ENCODE measurements around the gene SMAP1.

SMAP1 gene

GRCh38 chr6:70903665-70904452 lies 236.2 kb downstream of the SMAP1 start:
- no peak for DNase-seq

GRCh38 chr6:70905742-70906141 lies 238.1 kb downstream of the SMAP1 start:
- no peak for DNase-seq
